ENCODE data around the gene KLF8. TPM values are rescaled to one million over a fixed set of nuclear protein-coding genes. Genes with fewer than 3 reads are reported as not detected.

The KLF8 gene
- total RNA-seq, 1 donor from 2014 or later, result 17.8 TPM

- no peak for DNase-seq
- H3K27ac Mint-ChIP-seq, result no peak overlapping the region
- TF ChIP-seq CTCF (IDR thresholded peaks at IDR 0.05), result no peak
- H3K4me1 Mint-ChIP-seq, result peaks cover 3% of the 10 kb centered on the region
- ChIA-PET CTCF (no interaction called here), POLR2A (no interaction called here)
- H3K36me3 Mint-ChIP-seq (ENCODE audit: low read depth), result no peaks in the 10 kb centered on the region
- no peaks in the 10 kb centered on the region for H3K9me3 Mint-ChIP-seq
- H3K27me3 Mint-ChIP-seq, result no peaks in the 10 kb centered on the region
- H3K4me3 Mint-ChIP-seq, result no peak overlapping the region
- no peak for ATAC-seq (ENCODE audit: low read depth)
- intact Hi-C loops (cut with micrococcal nuclease), result no loop called here
Measured at GRCh38 chrX:56221101-56221500, 11.1 kb upstream of the KLF8 start.

GRCh38 chrX:56222473-56223000 is 9.6 kb upstream of the KLF8 start:
- TF ChIP-seq CTCF (IDR thresholded peaks at IDR 0.05), result no peak
- intact Hi-C loops (cut with micrococcal nuclease), result no loop called here
- H3K9me3 Mint-ChIP-seq, result no peaks in the 10 kb centered on the region
- H3K36me3 Mint-ChIP-seq (ENCODE audit: low read depth), result no peaks in the 10 kb centered on the region
- DNase-seq, result no peak
- H3K27me3 Mint-ChIP-seq, result no peaks in the 10 kb centered on the region
- peaks cover 6% of the 10 kb centered on the region for H3K4me1 Mint-ChIP-seq
- ATAC-seq (ENCODE audit: low read depth), result no peak
- H3K4me3 Mint-ChIP-seq, result no peak overlapping the region
- ChIA-PET POLR2A (no interaction called here), CTCF (no interaction called here)
- no peak overlapping the region for H3K27ac Mint-ChIP-seq

- Mint-ChIP-seq H3K27me3 (no peaks in the 10 kb centered on the region), H3K36me3 (ENCODE audit: low read depth) (no peaks in the 10 kb centered on the region), H3K9me3 (no peaks in the 10 kb centered on the region), H3K4me1 (peaks cover 11% of the 10 kb centered on the region), H3K4me3 (no peak overlapping the region), H3K27ac (no peak overlapping the region)
- no peak for DNase-seq
- ChIA-PET POLR2A (no interaction called here), CTCF (no interaction called here)
- no peak for TF ChIP-seq CTCF (IDR thresholded peaks at IDR 0.05)
- intact Hi-C loops (cut with micrococcal nuclease), result no loop called here
- ATAC-seq (ENCODE audit: low read depth), result no peak
Measured at GRCh38 chrX:56226980-56227379, 5.2 kb upstream of the KLF8 start.

GRCh38 chrX:56228914-56229313 is 3.2 kb upstream of the KLF8 start:
- no peak overlapping the region for H3K4me3 Mint-ChIP-seq
- ChIA-PET CTCF (no interaction called here), POLR2A (no interaction called here)
- no peak for TF ChIP-seq CTCF (IDR thresholded peaks at IDR 0.05)
- intact Hi-C loops (cut with micrococcal nuclease), result no loop called here
- no peaks in the 10 kb centered on the region for H3K36me3 Mint-ChIP-seq (ENCODE audit: low read depth)
- H3K27ac Mint-ChIP-seq, result peak overlapping the region; percentile 19
- ATAC-seq (ENCODE audit: low read depth) (no peak), DNase-seq (no peak)
- no peaks in the 10 kb centered on the region for H3K27me3 Mint-ChIP-seq
- peaks cover 18% of the 10 kb centered on the region for H3K4me1 Mint-ChIP-seq
- H3K9me3 Mint-ChIP-seq, result no peaks in the 10 kb centered on the region

- intact Hi-C loops (cut with micrococcal nuclease), result loop anchor here (1.0 to 10.0 kb wide), 5 partner anchors 165 to 514 kb away; partner anchors contain the start of gene RRAGB
- peak overlapping the region; percentile 18 for H3K27ac Mint-ChIP-seq
- peaks cover 41% of the 10 kb centered on the region for H3K4me1 Mint-ChIP-seq
- H3K4me3 Mint-ChIP-seq, result peak overlapping the region; percentile 88
- ChIA-PET CTCF (no interaction called here), POLR2A (interaction anchor here (0.6 to 3.2 kb wide), 4 partner anchors 163 to 804 kb away, joined by 3 to 24 read pairs (median 13); no protein-coding TSS in a partner anchor)
- DNase-seq (no peak), ATAC-seq (ENCODE audit: low read depth) (no peak)
- H3K36me3 Mint-ChIP-seq (ENCODE audit: low read depth), result peaks cover 8% of the 10 kb centered on the region
- no peaks in the 10 kb centered on the region for H3K27me3 Mint-ChIP-seq
- no peaks in the 10 kb centered on the region for H3K9me3 Mint-ChIP-seq
- no peak for TF ChIP-seq CTCF (IDR thresholded peaks at IDR 0.05)
Measured at GRCh38 chrX:56231537-56232090, 542 bp upstream of the KLF8 start.

Data from activated B cell treated with CpG ODN at 0.5 μM for 24 hours (primary cell).